AG09319 (cell line): ENCODE measurements around the gene OGA.

ENCODE experiments used
- DNase-seq: peaks from one replicate; pipeline ENCODE4 v3.0.0-alpha.2; 2010; ENCODE audit warnings: low read depth; ENCODE audit errors: extremely low read depth
- TF ChIP-seq, protein P1 (sequence below): IDR thresholded peaks from 2 replicates; pipeline ENCODE4 v1.5.1; 2011; ENCODE audit warnings: low read depth, mild to moderate bottlenecking, inconsistent platforms, low read length, moderate library complexity

Gene OGA

DNA sequence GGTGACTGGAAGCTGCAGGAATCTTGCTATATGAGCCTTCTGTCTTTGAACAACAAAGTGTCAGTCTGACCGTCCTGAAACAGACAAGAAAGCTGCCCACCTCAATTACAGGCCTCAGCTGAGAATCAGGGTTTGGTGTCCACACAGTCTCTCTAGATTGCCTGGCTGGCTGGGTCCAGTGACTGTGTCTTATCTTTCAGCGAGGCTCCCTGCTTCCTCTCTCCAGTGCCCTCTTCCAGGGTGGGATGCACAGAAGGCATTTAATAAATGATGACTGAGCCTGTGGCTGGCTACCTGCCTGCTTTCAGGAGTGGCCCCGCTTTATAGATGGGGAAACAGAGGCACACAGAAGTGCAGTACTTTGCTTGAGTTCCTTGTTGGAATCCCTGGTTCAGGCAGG is 69.7 kb downstream of the OGA start:
- DNase-seq: no peak
- TF ChIP-seq, protein P1, sequence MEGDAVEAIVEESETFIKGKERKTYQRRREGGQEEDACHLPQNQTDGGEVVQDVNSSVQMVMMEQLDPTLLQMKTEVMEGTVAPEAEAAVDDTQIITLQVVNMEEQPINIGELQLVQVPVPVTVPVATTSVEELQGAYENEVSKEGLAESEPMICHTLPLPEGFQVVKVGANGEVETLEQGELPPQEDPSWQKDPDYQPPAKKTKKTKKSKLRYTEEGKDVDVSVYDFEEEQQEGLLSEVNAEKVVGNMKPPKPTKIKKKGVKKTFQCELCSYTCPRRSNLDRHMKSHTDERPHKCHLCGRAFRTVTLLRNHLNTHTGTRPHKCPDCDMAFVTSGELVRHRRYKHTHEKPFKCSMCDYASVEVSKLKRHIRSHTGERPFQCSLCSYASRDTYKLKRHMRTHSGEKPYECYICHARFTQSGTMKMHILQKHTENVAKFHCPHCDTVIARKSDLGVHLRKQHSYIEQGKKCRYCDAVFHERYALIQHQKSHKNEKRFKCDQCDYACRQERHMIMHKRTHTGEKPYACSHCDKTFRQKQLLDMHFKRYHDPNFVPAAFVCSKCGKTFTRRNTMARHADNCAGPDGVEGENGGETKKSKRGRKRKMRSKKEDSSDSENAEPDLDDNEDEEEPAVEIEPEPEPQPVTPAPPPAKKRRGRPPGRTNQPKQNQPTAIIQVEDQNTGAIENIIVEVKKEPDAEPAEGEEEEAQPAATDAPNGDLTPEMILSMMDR: no peak

DNA sequence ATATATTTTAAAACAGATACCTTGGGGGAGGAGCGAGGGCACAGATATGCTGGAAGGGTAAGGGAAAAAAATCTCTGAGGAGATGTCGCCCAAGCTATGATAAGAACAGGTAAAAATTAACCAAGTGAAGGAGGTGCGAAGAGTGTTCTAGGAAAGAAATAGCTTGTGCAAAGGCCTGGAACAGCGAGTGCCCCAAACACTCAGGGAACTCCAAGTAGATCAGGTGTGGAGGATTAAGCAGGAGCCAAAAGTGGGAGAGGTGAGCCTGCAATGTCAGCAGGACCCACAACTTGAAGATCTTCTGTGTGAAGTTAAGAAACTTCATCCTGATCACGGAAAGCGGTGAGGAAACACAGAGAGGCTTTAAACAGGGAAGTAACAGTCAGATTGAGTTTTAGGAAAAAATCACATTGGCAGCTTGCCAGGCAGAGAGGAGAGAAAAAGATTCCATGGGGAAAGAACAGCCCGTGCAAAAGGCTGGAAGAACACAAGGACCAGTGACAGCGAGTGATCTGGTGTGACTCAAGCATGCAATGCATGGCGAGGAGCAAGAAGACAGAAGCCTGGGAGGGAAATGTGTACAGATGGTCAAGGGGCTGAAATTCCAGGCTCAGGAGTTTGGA is 73.1 kb downstream of the OGA start:
- DNase-seq: no peak
- TF ChIP-seq, protein P1: no peak

DNA sequence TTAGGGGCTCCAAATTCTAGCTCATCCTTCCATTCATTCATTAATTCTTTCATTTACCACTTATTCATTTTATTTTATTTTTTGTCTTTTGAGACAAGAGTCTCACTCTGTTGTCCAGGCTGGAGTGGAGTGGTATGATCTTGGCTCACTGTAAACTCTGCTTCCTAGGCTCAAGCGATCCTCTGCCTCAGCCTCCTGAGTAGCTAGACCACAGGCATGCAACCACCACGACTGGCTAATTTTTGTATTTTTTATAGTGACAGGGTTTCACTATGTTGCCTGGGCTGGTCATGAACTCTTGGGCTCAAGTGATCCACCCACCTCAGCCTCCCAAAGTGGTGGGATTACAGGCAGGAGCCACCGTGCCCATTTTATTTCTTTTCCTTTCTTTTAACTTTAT is 74.0 kb downstream of the OGA start:
- no peak for DNase-seq
- TF ChIP-seq, protein P1: no peak

DNA sequence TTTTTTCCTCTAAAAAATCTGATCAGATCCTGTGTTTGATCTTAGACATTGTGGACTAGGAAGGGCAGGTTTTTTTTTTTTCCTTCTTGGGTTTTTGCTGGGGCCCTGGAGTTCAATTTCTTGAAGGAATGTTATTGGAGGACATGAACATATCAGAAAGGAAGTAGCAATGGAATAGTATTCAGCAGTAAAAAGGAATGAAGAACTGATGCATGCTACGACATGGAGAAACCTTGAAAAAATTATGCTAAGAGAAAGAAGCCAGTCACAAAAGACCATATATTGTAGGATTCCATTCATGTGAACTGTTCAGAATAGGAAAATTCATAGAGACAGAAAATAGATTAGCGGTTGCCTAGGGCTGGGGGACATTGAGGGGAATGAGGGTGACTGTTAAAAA is 76.3 kb downstream of the OGA start:
- no peak for DNase-seq
- TF ChIP-seq, protein P1: no peak

DNA sequence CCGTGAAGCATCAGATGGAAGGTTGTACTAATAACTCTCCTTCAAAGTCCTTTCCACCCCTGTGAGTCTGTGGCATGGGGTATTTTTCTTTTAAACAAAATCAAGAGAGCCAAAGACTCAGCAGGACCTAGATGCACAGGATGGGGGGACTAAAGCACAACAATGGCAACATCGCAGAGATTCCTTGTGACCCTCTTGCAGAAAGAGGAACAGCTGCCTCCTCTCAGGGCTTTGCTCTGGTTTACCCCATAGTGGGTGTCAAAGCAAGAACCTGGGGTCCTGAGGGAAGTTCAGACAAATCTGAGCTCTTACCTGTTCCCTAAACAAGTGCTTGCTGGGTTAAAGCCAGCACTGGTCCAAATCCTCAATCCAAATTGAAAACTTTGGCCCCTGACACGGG is 81.6 kb downstream of the OGA start:
- DNase-seq: no peak
- TF ChIP-seq, protein P1: no peak
